ENCODE data around the gene FAM216A. TPM values are rescaled to one million over a fixed set of nuclear protein-coding genes. Genes with fewer than 3 reads are reported as not detected.

The FAM216A gene
- total and polyA plus RNA-seq, 4 donors, result 3.6 to 7.4 (median 4.7) TPM

- H3K4me3 ChIP-seq (ENCODE audit: low read depth in 1 of 3, low read length in 3 of 3), result no peak overlapping the region
- H3K9ac ChIP-seq (ENCODE audit: low read depth in 1 of 2, low read length in 2 of 2), result no peak overlapping the region
- 70% methylated on average over 3 of the region's 3 CpGs for WGBS
- H3K9me3 ChIP-seq (ENCODE audit: control insufficient read depth in 4 of 4, low read length in 3 of 4), result no peaks in the 10 kb centered on the region
- TF ChIP-seq ZBTB33 (IDR thresholded peaks at IDR 0.05) (no peak), SP1 (IDR thresholded peaks at IDR 0.05) (no peak), MAX (IDR thresholded peaks at IDR 0.05) (no peak), EGR1 (IDR thresholded peaks at IDR 0.05; ENCODE audit: low read depth in 2 of 2) (no peak), CTCF (IDR thresholded peaks at IDR 0.05; ENCODE audit: low read depth, low read length, missing input control) (no peak), REST (IDR thresholded peaks at IDR 0.05) (no peak), NR2F2 (IDR thresholded peaks at IDR 0.05) (no peak), RXRA (IDR thresholded peaks at IDR 0.05) (no peak), RAD21 (IDR thresholded peaks at IDR 0.05) (no peak), TAF1 (conservative IDR thresholded peaks at IDR 0.05) (no peak), GABPA (IDR thresholded peaks at IDR 0.05 in 1 of 2, conservative IDR thresholded peaks at IDR 0.05 in 1 of 2) (no peak), HNF4A (conservative IDR thresholded peaks at IDR 0.05) (no peak)
- no peaks in the 10 kb centered on the region for H3K36me3 ChIP-seq (ENCODE audit: control insufficient read depth in 4 of 4, insufficient read depth in 3 of 4, low read depth in 1 of 4, low read length in 3 of 4)
- no peak for DNase-seq (ENCODE audit: low spot score)
- H3K4me1 ChIP-seq (ENCODE audit: control insufficient read depth in 4 of 4, insufficient read depth in 4 of 4, low read length in 3 of 4), result no peaks in the 10 kb centered on the region
- no peaks in the 10 kb centered on the region for H3K27me3 ChIP-seq (ENCODE audit: control insufficient read depth in 4 of 4, insufficient read depth in 4 of 4, low read length in 3 of 4)
- H3K27ac ChIP-seq (ENCODE audit: low read depth in 1 of 2, low read length in 2 of 2), result no peak overlapping the region
Measured at GRCh38 chr12:110421159-110421661, 47.4 kb upstream of the FAM216A start.

- Histone ChIP-seq H3K4me1 (ENCODE audit: control insufficient read depth in 4 of 4, insufficient read depth in 4 of 4, low read length in 3 of 4) (no peaks in the 10 kb centered on the region), H3K9ac (ENCODE audit: low read depth in 1 of 2, low read length in 2 of 2) (no peak overlapping the region), H3K36me3 (ENCODE audit: control insufficient read depth in 4 of 4, insufficient read depth in 3 of 4, low read depth in 1 of 4, low read length in 3 of 4) (no peaks in the 10 kb centered on the region), H3K27ac (ENCODE audit: low read depth in 1 of 2, low read length in 2 of 2) (no peak overlapping the region), H3K27me3 (ENCODE audit: control insufficient read depth in 4 of 4, insufficient read depth in 4 of 4, low read length in 3 of 4) (no peaks in the 10 kb centered on the region), H3K4me3 (ENCODE audit: low read depth in 1 of 3, low read length in 3 of 3) (no peak overlapping the region), H3K9me3 (ENCODE audit: control insufficient read depth in 4 of 4, low read length in 3 of 4) (no peaks in the 10 kb centered on the region)
- 87% methylated on average over 4 of the region's 4 CpGs for WGBS
- DNase-seq (ENCODE audit: low spot score), result no peak
- TF ChIP-seq HNF4A (conservative IDR thresholded peaks at IDR 0.05) (no peak), JUND (IDR thresholded peaks at IDR 0.05) (no peak), REST (IDR thresholded peaks at IDR 0.05) (no peak), ATF3 (IDR thresholded peaks at IDR 0.05) (no peak), ZBTB33 (IDR thresholded peaks at IDR 0.05) (no peak), EGR1 (IDR thresholded peaks at IDR 0.05; ENCODE audit: low read depth in 2 of 2) (no peak), TAF1 (conservative IDR thresholded peaks at IDR 0.05) (no peak), HNF4G (IDR thresholded peaks at IDR 0.05) (no peak)
Measured at GRCh38 chr12:110421701-110422100, 46.9 kb upstream of the FAM216A start.
